GM21528 (cell line): ENCODE measurements around the gene TAAR9.

Experiments used
- ATAC-seq: cut with Tn5 transposase; IDR thresholded peaks from one replicate; pipeline ENCODE4 v1.9.1; 2021; ENCODE audit warnings: mild to moderate bottlenecking, moderate library complexity; ENCODE audit not compliant: unreplicated experiment, low FRiP score

The TAAR9 gene

GRCh38 chr6:132584698-132585097 is 46.6 kb downstream of the TAAR9 start:
- ATAC-seq = no peak

GRCh38 chr6:132587424-132587823 is 49.3 kb downstream of the TAAR9 start:
- no peak for ATAC-seq
